ENCODE results near the gene SOS2.

SOS2 gene

GRCh38 chr14:50237427-50237826, 6.0 kb upstream of the SOS2 start:
- intact Hi-C loops (cut with micrococcal nuclease): loop anchor here (10.0 kb wide), 1 partner anchor 603 kb away; the partner anchor contains the start of gene DNAAF2
- H3K4me3 Mint-ChIP-seq: peak overlapping the region; percentile 0
- H3K27ac Mint-ChIP-seq: peak overlapping the region; percentile 78

GRCh38 chr14:50233951-50234250, 2.5 kb upstream of the SOS2 start:
- H3K27ac Mint-ChIP-seq: no peak overlapping the region
- no peaks in the 10 kb centered on the region for H3K9me3 Mint-ChIP-seq
- peaks cover 6% of the 10 kb centered on the region for H3K36me3 Mint-ChIP-seq (ENCODE audit: low read depth)
- intact Hi-C loops (cut with micrococcal nuclease): loop anchor here (5.0 to 10.0 kb wide), 2 partner anchors 598 to 599 kb away; partner anchors contain the start of genes DNAAF2 and NIN
- no peak overlapping the region for H3K4me3 Mint-ChIP-seq
- H3K4me1 Mint-ChIP-seq (ENCODE audit: low read depth): peaks cover 15% of the 10 kb centered on the region
- no peaks in the 10 kb centered on the region for H3K27me3 Mint-ChIP-seq

More at GRCh38 chr14:50237427-50237826, 6.0 kb upstream of the SOS2 start:
- Mint-ChIP-seq H3K4me1 (ENCODE audit: low read depth) (peaks cover 9% of the 10 kb centered on the region), H3K9me3 (no peaks in the 10 kb centered on the region), H3K27me3 (no peaks in the 10 kb centered on the region), H3K36me3 (ENCODE audit: low read depth) (no peaks in the 10 kb centered on the region)

- Mint-ChIP-seq H3K36me3 (ENCODE audit: low read depth) (peaks cover 6% of the 10 kb centered on the region), H3K27ac (no peak overlapping the region), H3K4me1 (ENCODE audit: low read depth) (peaks cover 20% of the 10 kb centered on the region), H3K27me3 (no peaks in the 10 kb centered on the region), H3K9me3 (no peaks in the 10 kb centered on the region), H3K4me3 (no peak overlapping the region)
- intact Hi-C loops (cut with micrococcal nuclease): loop anchor here (5.0 to 10.0 kb wide), 2 partner anchors 599 kb away; partner anchors contain the start of genes DNAAF2 and NIN
Measured at GRCh38 chr14:50233166-50233950, 2.0 kb upstream of the SOS2 start.

GRCh38 chr14:50232276-50232642, 881 bp upstream of the SOS2 start:
- intact Hi-C loops (cut with micrococcal nuclease): loop anchor here (5.0 to 10.0 kb wide), 2 partner anchors 597 to 600 kb away; partner anchors contain the start of genes DNAAF2 and NIN

GRCh38 chr14:50230701-50231474, 490 bp downstream of the SOS2 start:
- Mint-ChIP-seq H3K27me3 (no peaks in the 10 kb centered on the region), H3K36me3 (ENCODE audit: low read depth) (peaks cover 6% of the 10 kb centered on the region), H3K4me3 (peak overlapping the region; percentile 86), H3K4me1 (ENCODE audit: low read depth) (peaks cover 33% of the 10 kb centered on the region), H3K27ac (peak overlapping the region; percentile 91), H3K9me3 (no peaks in the 10 kb centered on the region)
- intact Hi-C loops (cut with micrococcal nuclease): loop anchor here (1.0 to 10.0 kb wide), 3 partner anchors 81 to 601 kb away; partner anchors contain the start of genes DMAC2L, DNAAF2, L2HGDH and NIN

More at GRCh38 chr14:50232276-50232642, 881 bp upstream of the SOS2 start:
- H3K27me3 Mint-ChIP-seq: no peaks in the 10 kb centered on the region
- H3K4me1 Mint-ChIP-seq (ENCODE audit: low read depth): peaks cover 20% of the 10 kb centered on the region
- peak overlapping the region; percentile 91 for H3K27ac Mint-ChIP-seq
- no peaks in the 10 kb centered on the region for H3K9me3 Mint-ChIP-seq
- H3K36me3 Mint-ChIP-seq (ENCODE audit: low read depth): peaks cover 6% of the 10 kb centered on the region
- peak overlapping the region; percentile 86 for H3K4me3 Mint-ChIP-seq

GRCh38 chr14:50230401-50230700, 1.0 kb downstream of the SOS2 start:
- Mint-ChIP-seq H3K4me1 (ENCODE audit: low read depth) (peaks cover 36% of the 10 kb centered on the region), H3K27me3 (no peaks in the 10 kb centered on the region), H3K27ac (peak overlapping the region; percentile 91), H3K9me3 (no peaks in the 10 kb centered on the region), H3K36me3 (ENCODE audit: low read depth) (peaks cover 6% of the 10 kb centered on the region), H3K4me3 (peak overlapping the region; percentile 80)
- intact Hi-C loops (cut with micrococcal nuclease): loop anchor here (5.0 to 10.0 kb wide), 2 partner anchors 596 to 602 kb away; partner anchors contain the start of genes DNAAF2 and NIN

GRCh38 chr14:50229681-50230080, 1.7 kb downstream of the SOS2 start:
- peaks cover 36% of the 10 kb centered on the region for H3K4me1 Mint-ChIP-seq (ENCODE audit: low read depth)
- intact Hi-C loops (cut with micrococcal nuclease): loop anchor here (5.0 to 10.0 kb wide), 4 partner anchors 33 to 603 kb away; partner anchors contain the start of genes DNAAF2, MAP4K5 and NIN
- H3K36me3 Mint-ChIP-seq (ENCODE audit: low read depth): peaks cover 6% of the 10 kb centered on the region
- H3K9me3 Mint-ChIP-seq: no peaks in the 10 kb centered on the region
- H3K27ac Mint-ChIP-seq: peak overlapping the region; percentile 91
- H3K4me3 Mint-ChIP-seq: peak overlapping the region; percentile 80
- no peaks in the 10 kb centered on the region for H3K27me3 Mint-ChIP-seq

- Mint-ChIP-seq H3K27me3 (no peaks in the 10 kb centered on the region), H3K4me1 (ENCODE audit: low read depth) (peaks cover 41% of the 10 kb centered on the region), H3K36me3 (ENCODE audit: low read depth) (peaks cover 13% of the 10 kb centered on the region), H3K27ac (no peak overlapping the region), H3K4me3 (no peak overlapping the region), H3K9me3 (no peaks in the 10 kb centered on the region)
- intact Hi-C loops (cut with micrococcal nuclease): loop anchor here (5.0 kb wide), 2 partner anchors 34 to 304 kb away; partner anchors contain the start of gene MAP4K5
Measured at GRCh38 chr14:50228313-50228712, 3.1 kb downstream of the SOS2 start.

GRCh38 chr14:50225974-50226297, 5.4 kb downstream of the SOS2 start:
- Mint-ChIP-seq H3K27ac (peak overlapping the region; percentile 65), H3K4me3 (peak overlapping the region; percentile 17), H3K9me3 (no peaks in the 10 kb centered on the region), H3K36me3 (ENCODE audit: low read depth) (peaks cover 27% of the 10 kb centered on the region), H3K4me1 (ENCODE audit: low read depth) (peaks cover 47% of the 10 kb centered on the region), H3K27me3 (no peaks in the 10 kb centered on the region)
- intact Hi-C loops (cut with micrococcal nuclease): loop anchor here (5.0 kb wide), 2 partner anchors 36 to 306 kb away; partner anchors contain the start of gene MAP4K5

- Mint-ChIP-seq H3K27me3 (no peaks in the 10 kb centered on the region), H3K36me3 (ENCODE audit: low read depth) (peaks cover 24% of the 10 kb centered on the region), H3K4me1 (ENCODE audit: low read depth) (peaks cover 47% of the 10 kb centered on the region), H3K4me3 (peak overlapping the region; percentile 17), H3K27ac (peak overlapping the region; percentile 65), H3K9me3 (no peaks in the 10 kb centered on the region)
- intact Hi-C loops (cut with micrococcal nuclease): loop anchor here (5.0 kb wide), 2 partner anchors 37 to 307 kb away; partner anchors contain the start of gene MAP4K5
Measured at GRCh38 chr14:50225067-50225973, 6.1 kb downstream of the SOS2 start.

GRCh38 chr14:50222055-50222613, 9.2 kb downstream of the SOS2 start:
- no peaks in the 10 kb centered on the region for H3K9me3 Mint-ChIP-seq
- H3K36me3 Mint-ChIP-seq (ENCODE audit: low read depth): peaks cover 21% of the 10 kb centered on the region
- peak overlapping the region; percentile 14 for H3K27ac Mint-ChIP-seq
- intact Hi-C loops (cut with micrococcal nuclease): no loop called here
- no peaks in the 10 kb centered on the region for H3K27me3 Mint-ChIP-seq
- peaks cover 52% of the 10 kb centered on the region for H3K4me1 Mint-ChIP-seq (ENCODE audit: low read depth)
- H3K4me3 Mint-ChIP-seq: no peak overlapping the region

GRCh38 chr14:50218501-50218900, 12.9 kb downstream of the SOS2 start:
- Mint-ChIP-seq H3K27ac (no peak overlapping the region), H3K4me1 (ENCODE audit: low read depth) (peaks cover 36% of the 10 kb centered on the region), H3K4me3 (no peak overlapping the region), H3K27me3 (no peaks in the 10 kb centered on the region), H3K9me3 (no peaks in the 10 kb centered on the region), H3K36me3 (ENCODE audit: low read depth) (peaks cover 16% of the 10 kb centered on the region)
- intact Hi-C loops (cut with micrococcal nuclease): no loop called here

- H3K4me1 Mint-ChIP-seq (ENCODE audit: low read depth): peaks cover 33% of the 10 kb centered on the region
- H3K9me3 Mint-ChIP-seq: no peaks in the 10 kb centered on the region
- no peaks in the 10 kb centered on the region for H3K36me3 Mint-ChIP-seq (ENCODE audit: low read depth)
- H3K4me3 Mint-ChIP-seq: no peak overlapping the region
- no peaks in the 10 kb centered on the region for H3K27me3 Mint-ChIP-seq
- intact Hi-C loops (cut with micrococcal nuclease): no loop called here
- H3K27ac Mint-ChIP-seq: no peak overlapping the region
Measured at GRCh38 chr14:50215416-50215815, 16.0 kb downstream of the SOS2 start.

Measured in dendritic cell treated with granulocyte-macrophage colony-stimulating factor and Interleukin-4, amounts not matched to agents 40 ng/mL and 50 ng/mL, for 4 days (primary cell).